HG03342 (cell line): ENCODE measurements around the gene FZD7.

Source experiments
- ATAC-seq: cut with Tn5 transposase; IDR thresholded peaks from one replicate; pipeline ENCODE4 v1.9.1; 2021; ENCODE audit warnings: mild to moderate bottlenecking, moderate library complexity; ENCODE audit not compliant: unreplicated experiment

The FZD7 gene

DNA sequence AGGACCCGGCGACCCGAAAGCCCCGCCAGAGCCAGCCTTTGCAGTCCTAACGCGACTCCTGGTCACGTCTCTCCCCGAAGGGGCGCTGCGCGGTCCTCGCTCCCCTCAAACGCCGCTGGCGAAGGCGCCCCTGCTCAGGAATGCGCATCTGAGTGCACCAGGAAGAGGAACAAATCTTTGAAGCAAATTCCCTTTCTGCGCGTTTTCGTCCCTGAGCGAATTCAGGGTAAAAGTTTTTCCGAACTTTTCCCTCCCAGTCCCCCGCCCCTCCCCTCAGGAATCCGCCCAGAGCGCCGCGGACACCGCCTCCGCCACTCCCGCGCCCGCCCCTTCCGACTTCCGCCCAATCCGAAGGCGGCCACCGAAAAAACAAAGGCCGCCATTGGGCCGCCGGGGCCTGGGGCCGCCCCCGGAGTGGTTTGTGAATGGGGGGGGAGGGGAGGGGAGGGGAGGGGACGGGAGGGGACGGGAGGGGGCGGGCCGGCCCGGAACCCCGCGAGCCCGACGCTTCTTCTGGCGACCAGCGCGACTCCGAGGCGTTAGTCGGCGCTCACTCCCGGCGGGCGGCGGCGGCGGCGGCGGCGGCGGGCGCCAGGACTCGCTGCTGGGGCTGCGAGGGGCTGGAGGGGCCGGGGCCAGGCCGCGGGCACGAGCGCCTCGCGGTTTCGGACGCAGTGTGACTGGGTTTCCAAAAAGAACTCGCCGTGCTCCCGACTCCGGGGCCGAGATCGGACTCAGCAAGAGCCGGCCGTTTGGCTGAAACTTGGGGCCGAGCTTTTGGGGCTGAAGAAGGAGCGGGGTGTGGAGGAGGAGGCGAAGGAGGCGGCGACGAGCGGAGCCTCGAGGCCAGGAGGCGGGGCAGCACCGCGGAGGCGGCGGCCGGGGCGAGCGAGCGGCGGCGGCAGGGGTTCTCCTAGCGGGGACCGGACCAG is at the start of gene FZD7:
Gene FZD7 (plus strand): TSS at position 539 of the 932 bp plus-strand sequence. CDS start 793 bp downstream, outside the sequence.
- ATAC-seq: peak; percentile 90

DNA sequence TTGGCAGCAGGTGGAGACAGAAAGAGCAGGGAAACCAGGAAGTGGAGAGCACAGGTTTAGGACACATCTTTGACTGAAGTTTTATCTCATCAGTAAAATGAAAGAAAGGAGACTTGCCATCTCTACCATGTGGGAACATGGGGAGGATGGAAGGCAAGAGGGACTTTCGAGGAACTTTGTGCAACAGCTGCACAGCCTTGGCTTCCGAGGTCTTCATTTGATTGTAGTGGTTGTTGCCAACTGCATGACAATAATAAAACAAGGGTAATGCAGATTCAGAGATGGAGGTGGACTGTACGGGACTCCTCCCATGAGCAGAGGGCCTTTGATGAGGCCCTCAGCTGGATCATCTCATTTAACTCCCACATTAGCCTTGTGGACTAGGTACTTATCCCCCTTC is 49.3 kb upstream of the FZD7 start:
- no peak for ATAC-seq

DNA sequence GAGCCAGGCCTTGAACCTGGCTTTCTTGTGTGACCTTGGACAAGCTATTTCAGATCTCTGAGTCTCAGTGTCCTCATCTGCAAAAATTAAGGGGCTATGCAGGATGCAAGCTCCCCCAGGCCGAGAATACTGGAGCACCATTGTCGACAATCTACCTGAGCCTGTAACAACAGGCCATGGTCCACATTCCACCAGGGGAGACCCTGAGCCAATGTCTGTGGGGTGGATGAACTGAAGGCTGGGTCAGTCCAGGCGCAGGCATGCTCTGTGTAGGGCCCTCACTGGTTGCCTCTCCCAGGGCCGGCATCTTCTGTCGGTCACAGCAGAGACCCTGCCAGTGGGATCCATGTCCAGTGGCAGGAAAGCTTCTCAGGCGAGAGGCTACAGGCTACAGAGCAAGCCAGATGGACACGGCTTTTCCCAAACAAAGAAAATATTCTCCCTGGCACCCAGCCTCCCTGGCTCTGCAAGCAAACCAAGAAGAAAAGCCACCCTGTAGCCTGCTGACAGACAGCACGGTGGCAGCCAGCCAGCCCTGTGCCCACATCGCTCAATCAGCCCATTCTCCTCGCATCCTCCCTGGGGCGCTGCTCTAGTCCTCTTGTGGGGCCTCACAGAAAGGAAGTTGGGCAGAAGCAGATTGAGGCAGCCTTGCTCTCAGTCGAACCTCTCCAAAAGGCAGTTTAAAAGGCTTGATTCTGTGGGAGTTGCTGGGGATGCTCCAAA is 48.7 kb upstream of the FZD7 start:
- ATAC-seq: no peak

DNA sequence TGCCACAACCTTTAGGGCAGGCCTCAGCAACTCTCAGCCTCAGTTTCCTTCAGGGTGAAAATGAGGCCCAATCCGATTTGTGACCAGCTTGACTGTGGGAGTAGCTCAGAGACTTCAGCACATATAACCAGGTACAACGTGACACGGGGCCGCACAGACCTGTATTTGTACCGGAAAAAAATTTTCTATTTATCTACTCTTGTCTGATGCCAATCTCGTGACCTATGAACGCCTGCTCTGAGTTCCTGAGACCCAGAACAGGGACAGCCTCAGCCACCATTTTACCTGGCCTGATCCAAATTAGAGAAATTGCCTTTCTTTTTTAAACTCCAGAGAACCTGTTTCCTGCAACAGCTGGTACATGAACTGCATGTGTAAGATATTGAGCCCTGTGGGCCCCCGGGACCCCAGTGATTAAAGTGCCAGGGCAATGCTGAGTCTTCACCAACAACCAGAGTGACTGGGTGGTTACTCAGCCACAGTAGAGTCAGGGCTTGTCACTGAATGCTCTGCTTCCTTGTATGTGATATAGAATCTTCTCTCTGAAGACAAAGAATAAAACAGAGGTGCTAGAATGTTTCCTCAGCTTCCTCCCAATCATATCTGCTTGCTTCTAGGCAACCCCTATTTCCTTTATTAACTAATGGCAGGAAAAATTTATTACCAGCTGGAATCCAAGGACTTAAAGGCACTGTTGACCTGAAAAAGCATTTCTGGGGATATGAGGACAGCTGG is 47.8 kb upstream of the FZD7 start:
- no peak for ATAC-seq

DNA sequence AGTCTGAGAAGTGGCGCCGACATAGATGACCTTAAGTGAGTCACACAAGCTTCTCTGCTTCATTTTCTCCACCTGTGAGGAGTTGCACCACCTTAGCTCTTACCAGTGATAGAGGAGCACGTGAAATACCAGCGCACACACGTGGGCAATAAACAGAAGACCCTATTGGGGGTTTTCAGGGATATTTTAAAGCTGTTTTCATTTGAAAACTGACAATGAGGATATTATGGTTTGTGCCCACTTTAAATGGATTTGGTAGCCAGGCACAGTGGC is 47.3 kb upstream of the FZD7 start:
- no peak for ATAC-seq

DNA sequence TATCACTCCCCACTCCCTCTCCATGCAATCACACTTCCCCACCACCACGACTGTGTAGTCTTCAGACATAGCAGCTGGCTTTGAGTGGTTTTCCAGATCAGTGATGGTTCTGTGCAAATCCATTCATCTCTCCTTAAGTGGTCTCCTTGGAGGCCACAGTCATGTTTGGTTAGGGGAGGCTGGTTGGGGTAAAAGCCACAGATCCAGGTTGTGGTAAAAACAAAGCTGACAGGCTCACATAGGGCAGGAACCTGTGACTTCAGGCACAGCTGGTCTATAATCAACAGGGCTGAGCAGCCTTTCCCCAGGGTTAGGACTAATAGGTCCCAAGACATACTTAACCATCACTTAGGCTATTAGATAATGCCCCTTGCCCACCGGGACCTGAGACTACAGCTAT is 46.2 kb upstream of the FZD7 start:
- ATAC-seq: no peak

DNA sequence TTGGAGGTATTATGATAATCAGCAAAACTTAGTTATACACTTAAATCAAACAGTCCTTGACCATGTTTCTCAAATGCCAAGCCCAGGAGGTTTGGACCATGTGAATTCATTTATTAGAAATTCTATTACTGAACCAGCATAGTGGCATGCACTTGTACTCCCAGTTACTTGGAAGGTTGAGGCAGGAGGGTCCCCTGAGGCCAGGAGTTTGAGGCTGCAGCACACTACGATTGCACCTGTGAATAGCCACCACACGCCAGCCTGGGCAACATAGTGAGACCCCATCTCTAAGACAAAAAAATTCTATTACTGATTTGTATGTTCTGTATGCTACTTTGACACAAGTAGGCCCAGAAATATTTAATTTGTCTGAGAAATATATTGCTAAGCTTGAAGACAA is 43.6 kb upstream of the FZD7 start:
- ATAC-seq: no peak

DNA sequence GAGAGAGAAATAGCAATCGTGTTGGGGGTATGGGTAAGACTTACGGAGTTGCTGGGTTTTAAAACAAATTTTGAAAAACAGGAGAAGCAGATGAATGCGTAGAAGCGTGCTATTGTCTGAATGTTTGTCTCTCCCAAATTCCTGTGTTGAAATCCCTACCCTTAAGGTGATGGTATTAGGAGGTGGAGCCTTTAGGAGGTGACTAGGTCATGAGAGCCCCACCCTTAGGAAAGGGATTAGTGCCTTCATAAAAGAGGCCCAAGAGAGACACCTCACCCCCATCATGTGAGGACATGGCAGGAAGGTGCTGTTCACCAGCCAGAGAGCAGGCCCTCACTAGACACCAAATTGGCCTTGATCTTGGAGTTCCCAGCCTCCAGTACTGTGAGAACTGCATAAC is 40.7 kb upstream of the FZD7 start:
- no peak for ATAC-seq

DNA sequence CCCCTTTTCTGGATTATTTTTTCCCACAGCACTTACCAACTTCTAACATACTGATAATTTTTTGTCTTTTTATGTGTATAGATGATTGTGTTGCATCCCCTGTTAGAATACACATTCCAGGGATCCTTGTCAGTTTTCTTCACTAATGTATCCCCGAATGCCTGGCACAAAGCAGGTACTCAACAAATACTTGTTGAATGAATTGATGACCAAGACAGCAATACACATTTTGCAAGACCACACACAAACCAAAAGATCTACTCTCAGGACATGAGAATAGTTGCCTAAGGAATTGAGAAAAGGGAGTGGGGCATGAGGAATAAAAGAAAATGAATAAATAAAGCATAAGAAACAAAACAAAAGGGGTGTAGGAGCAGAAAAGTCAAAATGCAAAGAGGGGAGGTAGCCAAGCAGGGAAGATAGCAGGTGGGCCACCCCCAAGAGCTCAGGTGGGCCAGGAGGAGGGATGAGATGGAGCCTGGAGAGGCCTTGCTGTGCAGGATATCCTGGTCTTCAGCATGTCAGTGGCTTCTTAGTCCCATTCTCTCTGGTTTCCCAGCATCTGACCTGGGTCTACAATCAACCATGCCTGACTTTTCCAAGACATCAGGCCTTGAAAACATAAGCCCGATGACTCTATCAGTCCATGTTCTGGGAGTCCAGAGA is 38.5 kb upstream of the FZD7 start:
- no peak for ATAC-seq

DNA sequence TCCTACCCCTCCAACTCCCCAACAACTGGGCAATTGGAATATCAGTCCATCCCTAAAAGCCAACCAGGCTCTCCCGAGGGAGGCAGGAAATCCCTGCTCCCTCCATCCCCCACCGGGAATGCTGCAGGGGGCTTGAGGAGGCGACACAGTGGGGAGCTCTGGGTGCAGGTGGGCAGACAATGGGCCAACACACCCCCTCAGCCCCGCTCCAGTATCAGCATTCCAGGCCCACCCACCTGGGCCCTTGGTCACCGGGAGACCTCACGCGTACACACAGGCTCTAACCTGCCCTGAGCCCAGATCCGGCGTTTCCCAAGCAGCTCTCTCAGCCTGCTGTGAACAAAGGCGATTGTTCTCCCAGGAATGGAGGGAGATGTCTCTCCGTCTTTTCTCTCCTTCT is 37.6 kb upstream of the FZD7 start:
- ATAC-seq: no peak

DNA sequence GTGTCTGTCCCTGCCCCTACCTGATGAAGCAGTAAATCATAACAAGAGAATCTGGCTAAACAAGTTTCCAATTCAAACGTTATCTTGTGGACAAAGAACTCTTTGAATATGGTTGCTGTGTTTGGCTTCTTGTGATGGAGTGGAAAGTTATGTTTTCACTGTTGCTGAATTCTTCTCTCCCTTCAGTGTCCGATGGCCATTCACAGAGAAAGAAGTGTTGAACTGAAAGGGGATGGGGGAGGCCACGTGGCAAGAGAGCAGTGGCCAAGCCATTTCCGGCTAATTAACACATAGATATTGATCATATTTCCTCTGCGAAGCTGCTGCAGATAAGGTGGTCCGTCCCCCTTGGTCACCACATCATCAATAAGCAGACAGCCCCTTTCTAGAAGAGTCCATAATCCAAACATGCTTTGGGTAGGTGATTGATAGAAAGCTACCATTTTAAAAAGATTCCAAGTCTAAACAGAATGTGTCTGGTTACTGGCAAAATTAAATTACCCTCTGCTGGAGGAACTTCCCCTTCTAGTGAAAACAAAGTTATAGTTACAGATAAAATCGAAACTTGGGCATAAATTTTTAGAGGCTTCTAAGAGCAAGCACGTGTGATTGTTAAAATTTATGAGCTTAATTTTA is 36.9 kb upstream of the FZD7 start:
- no peak for ATAC-seq

DNA sequence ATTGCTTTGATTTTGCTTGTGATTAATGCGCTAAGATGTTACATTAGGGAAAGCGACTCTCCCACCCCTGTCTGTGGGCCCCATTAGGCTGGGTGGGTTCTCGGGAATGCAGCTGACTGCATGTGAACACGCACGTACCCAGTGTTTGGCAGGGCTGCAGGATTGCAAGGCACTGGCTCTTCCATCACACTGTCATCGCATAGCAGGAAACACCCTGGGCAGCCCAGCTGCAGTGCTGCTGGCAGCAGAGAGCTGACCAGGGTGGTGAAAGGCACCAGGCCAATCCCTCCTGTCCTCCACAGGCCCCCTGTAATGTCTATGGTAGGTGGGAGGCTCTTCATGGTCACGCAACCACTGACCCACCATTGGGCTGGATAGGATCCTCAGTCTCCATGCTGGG is 34.4 kb upstream of the FZD7 start:
- ATAC-seq: no peak

DNA sequence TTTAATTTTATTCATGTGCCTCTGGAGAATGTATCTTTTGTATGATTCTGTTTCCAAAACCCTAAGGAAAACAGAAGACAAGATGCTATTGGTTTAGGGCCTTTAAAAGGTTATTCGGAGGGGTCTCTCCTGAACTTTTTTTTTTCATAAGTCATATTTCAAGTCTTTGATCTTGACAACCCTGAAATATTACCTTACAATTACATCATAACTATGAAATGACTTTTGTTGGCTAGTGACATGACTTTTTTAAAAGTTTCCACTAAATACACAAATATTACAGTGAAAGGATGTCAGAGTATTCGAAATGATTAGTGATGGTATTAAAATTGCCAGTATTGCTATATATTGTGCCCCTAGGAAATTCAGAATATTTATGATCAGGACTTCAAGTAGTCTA is 31.8 kb upstream of the FZD7 start:
- no peak for ATAC-seq

DNA sequence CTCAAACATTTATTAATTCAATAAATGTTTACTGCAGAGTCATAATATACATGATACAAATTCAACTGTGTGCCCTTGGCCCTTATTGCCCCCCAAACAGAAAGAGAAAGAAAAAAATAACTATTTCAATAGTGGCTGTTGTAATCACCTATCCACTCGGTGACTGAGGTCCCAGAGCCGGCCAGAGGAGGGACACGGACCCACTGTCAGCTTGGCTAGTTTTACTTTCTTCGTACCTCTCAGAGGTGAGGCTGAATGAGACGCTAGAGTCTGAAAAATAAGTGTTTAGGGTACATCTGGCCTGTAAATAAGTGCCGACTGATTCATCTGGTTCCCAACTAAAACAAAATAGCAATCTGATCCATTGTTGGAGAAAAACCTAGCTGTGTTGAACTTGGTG is 31.3 kb upstream of the FZD7 start:
- ATAC-seq: no peak

DNA sequence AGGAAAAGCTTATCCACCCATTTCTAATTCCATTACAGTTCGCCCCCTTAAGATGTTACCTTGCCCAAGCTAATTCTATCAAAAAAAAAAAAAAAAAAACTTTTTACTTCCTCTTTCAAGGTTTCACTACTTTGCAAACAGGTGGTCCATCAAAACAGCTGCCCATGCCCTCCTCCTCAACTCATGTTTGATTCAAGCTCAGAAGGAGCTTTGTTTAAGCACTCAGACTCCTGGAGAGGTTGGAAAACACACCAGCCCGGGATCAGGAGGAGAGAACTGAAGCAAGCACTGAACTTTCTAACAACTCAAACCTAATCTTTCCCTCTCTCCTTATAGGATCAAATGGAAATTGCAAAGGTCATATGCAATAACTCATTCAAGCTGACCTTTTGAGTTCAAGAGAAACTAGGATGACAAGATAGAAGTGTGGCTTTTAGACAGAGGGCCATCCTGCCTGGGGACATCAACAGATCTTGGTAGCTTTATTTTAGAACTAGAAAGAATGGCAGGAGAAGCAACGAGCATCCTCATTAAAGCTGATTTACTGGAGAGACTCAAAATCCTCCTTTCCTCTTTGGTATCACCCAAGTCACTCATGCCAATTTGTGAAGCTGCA is 28.3 kb upstream of the FZD7 start:
- peak; percentile 55 for ATAC-seq

DNA sequence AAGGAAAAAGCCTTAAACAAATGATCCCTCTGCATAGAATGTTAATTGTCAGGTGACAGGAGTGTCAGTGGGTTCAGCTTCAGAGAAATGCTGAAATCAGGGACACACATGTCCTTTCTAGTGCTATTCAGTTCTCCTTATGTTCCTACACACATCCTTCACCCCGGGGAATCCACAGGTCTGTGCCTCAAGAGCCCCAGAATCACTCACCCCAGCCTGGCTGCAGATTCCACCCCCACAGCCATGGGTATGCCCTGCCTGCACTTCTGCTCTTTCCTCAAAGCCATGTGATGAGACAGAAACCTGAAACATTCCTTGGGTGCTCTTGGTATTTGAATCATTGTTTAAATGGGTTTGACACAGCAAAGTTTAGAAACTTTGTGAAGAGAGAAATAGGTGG is 27.4 kb upstream of the FZD7 start:
- no peak for ATAC-seq

DNA sequence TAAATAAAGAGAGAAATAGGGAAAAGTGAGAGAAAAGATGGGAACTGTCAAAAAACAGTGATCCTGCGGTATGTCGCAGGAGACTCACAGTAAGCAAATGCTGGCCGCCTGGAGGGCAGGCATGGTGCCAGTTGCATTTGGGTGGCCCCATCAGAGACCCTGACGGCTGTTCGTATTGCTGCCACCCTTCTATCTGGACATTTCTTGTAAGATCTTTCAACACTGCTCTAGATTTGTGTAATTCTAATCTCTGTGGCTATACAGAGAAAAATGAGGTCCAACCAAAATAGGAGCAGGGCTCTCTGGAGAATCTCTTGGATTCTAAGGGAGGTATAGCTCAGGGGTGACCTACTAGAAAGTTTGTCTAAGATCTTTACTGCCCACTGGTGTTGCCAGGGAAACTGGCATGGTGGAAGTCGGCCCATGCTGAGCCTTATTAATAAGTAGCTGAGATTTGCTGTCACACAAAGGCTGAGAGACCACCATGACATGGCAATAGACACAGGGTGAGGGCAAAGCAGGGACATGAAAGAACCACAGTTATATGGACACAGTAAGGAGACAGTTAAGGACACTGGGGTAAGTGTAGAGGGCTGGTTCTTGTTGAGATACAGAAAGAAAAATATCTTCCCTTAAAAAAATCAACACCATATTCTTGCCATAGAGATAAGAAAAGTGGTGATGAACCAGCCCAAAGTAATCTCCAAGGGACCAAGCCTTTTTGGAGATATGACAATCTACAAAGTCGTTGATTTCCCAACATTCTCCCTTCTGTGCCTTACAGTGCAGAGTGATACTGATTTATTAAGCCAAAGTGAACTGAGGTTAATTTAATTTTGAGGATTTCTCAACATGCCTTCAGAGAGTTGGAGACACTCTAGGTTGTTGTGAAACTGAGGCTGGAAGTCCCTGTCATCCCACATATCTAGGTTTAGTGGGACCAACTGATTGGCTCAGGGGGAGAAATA is 26.4 kb upstream of the FZD7 start:
- no peak for ATAC-seq

DNA sequence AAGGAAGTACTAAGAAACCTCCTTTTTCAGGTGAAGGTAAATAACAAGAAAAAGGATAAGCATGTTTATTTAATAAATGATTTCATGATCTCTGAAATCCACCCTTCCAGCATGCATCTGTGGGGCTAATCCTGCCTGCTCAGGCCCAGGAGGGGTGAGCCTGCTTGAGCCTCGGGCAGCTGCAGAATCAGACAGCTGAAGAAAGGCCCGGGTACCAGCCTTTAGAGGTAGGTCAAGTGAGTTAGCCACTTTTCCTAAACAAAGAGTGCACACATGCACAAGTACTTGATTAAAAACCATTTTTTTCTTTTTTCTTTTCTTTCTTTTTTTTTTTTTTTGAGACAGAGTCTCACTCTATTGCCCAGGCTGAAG is 25.7 kb upstream of the FZD7 start:
- ATAC-seq: no peak

DNA sequence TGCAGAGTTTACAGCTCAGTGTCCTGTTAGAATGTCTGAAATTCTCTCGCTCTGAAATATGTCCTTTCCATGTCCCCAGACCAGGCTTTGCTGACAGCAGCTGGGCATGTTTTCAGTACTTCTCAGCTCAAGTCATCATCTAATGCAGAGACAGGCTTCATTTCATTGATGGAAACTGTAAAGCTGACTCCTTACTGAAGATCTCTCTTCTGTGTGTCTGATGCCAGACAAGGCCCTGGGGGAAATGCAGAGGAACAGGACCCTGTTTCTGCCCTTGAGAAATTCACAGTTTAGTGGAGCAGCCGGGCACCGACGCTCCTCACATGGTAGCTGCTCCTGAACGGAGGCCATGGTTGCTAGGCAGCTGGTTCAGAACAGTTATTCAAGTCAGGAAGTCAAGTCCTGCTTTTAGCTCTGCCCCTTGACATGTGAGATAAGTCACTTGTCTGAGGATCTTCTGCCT is 24.6 kb upstream of the FZD7 start:
- no peak for ATAC-seq
